Islet precursor cell (in vitro differentiated cells): ENCODE measurements around the gene PITPNC1.
A peak's percentile ranks its signal among the peaks of the same experiment; 100 is the strongest.
"Not testable (repeated sequence)": the region's sequence is repeated elsewhere in the genome, so short reads cannot be mapped to it uniquely, and the experiment has no call there.

Experiments used
- DNase-seq: peaks from one replicate; pipeline ENCODE4 v3.0.0-alpha.2; 2018

Gene PITPNC1

DNA sequence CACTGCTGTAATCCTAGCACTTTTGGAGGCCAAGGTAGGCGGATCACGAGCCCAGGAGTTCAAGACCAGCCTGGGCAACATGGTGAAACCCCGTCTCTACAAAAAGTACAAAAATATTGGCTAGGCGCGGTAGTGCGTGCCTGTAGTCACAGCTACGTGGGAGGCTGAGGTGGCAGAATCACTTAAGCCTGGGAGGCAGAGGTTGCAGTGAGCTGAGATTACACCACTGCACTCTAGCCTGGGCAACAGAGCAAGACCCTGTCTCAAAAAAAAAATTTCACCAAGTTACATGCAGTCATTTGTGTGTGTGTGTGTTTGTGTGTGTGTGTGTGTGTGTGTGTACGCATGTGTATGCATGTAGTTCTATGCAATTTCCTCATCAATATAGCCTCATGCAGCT lies 325.8 kb downstream of the PITPNC1 start:
- DNase-seq, result not testable (repeated sequence)

DNA sequence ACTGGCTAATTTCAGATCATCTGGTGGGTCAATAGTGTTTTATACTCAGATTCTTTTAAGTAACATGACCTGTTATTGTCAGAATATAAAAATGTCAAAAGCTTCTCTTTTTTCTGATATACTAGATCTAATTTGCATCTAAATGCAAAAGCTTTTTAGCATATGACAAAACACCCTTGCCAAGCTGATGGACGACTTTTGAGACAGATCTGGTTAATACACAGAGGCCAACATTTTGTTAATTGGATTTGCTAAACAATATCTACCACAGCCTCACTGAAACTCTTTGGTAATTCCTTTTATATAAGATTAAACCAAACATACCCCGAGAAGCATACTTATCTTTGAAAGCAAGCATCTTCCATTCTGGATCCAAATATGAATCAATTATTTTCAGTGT lies 330.4 kb downstream of the PITPNC1 start:
- DNase-seq, result no peak

DNA sequence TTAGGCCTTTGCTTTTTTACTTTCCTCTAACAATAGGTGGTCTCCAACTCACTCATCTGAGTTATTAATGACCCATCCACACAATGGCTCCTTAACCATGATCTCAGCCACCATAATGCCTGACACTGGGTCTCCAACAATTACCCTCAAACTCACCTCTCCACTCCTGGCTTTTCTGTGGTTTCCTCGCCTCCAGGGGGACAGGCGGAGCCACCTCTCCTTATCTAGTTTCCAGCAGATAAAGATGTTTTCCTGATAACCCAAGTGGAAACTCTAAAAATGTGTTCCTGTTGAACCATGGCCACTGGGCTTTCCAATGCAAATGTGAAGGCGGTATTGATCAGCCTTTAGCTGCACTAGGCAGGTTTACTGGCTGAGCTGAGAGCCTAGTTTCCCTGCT lies 331.3 kb downstream of the PITPNC1 start:
- DNase-seq, result no peak

DNA sequence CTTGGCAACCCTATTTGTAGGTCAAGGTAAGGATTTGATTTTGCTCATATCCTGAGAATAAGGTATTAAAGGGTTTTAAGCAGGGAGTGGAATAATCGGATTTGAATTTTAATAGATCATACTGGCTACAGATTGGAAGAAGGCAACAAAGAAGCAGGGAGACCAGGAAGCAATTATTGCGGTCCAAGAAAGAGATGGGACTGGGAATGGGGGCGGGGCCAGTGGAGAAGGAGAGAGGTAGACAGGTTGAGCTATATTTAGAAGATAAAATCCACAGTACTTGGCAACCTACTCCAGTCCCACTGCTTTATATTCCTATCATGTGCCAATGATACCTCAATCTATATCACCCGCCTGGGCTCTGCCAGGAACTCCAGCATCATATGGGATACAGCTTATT lies 334.8 kb downstream of the PITPNC1 start:
- no peak for DNase-seq

DNA sequence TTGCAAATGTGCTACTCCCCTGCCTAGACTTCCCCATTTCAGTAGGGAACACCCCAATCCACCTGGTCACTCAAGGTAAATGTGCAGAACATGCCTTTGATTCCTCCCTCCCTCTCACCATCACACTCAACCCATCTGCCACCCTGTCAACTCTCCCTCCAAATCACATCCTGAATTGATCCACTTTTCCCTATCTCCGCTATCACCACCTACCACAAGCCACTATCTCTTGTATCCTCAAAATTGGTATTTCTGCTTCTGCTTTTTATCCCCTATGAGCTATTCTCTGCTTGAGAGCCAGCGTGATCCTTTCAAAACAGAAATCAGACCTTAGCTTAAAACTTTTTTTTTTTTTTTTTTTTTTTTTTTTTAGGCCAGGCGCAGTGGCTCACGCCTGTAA lies 335.3 kb downstream of the PITPNC1 start:
- DNase-seq, result no peak

DNA sequence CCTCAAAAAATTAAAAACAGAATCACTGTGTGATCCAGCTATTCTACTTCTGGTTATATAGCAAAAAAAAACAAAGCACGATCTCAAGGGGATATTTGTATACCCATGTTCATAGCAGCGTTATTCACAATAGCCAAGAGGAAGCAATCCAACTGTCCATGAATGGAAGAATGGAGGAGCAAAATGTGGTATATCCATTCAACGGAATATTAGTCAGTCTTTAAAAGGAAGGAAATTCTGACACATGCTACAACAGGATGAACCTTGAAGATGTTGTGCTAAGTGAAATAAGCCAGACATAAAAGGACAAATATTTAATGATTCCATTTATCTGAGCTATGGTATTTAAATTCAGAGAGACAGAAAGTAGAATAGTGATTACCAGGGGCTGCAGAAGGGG lies 336.1 kb downstream of the PITPNC1 start:
- no peak for DNase-seq

DNA sequence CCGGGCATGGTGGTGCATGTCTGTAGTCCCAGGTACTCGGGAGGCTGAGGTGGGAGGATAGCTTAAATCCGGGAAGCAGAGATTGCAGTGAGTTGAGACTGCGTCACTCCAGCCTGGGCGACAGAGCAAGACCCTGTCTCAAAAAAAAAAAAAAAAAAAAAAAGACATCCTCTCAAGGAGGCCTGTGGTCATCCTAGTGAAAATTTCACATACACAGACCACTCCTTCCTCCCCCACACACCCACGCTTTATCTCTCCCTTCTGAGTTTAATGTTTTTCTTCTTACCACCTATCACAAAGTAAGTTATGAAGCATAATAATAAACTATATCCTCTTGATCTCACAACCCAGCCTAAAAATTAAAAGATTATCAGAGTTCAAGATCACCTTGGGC lies 339.3 kb downstream of the PITPNC1 start:
- DNase-seq, result no peak

DNA sequence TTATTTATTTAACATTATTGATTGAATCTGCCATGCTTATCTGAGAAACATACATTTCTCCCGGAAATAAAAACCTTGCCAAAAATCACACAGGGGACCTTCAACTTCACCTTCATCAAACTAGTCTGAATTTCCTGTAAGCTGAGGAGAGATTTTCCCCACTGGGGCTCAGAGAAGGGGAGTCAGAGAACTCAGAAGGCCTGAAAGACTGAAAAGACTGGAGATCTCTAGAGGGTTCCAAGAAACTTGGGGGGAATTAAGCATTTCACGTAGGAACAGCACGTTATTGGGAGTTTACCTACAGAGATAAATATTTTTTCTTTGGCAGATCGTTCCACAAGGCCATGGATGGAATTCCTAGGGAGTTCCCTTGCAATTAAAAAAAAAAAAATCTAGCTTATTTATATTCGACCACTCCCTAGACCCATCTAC lies 340.1 kb downstream of the PITPNC1 start:
- no peak for DNase-seq

DNA sequence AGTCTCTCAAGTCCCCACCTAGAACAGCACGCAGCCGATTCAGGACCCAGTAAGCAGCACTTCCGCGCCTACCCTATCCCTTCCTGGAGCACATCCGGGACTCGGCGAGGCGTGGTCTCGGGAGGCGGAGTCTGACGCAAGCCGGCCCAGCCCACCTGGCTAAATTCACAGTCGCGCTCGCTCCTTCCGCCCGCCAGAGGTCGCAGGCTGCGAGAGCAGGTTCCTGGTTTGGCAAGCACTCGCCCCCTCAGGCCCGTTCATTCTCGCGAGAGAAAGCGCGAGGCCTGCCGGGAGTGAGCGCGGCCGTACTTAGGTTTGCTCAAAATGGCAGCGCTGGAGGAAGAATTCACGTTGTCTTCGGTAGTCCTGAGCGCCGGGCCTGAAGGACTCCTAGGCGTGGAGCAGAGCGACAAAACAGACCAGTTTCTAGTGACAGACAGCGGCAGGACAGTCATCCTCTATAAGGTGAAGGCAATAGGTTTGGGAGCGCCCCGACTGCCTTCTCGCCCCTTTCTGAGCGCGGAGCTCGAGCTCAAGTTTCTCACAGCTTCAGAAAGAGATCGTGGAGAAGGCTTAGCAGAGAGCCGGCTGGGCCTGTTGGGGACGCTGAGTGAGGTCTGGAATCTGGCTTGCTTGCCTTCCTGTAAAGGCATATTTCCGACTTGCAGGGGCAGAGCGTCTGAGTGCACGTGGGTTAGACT lies 340.7 kb downstream of the PITPNC1 start, which contains the start of gene NOL11:
TSS of gene NOL11 (plus strand) at position 313 of the 701 bp plus-strand sequence. CDS start at position 325, 12 bp downstream.
- DNase-seq, result peak; percentile 100

DNA sequence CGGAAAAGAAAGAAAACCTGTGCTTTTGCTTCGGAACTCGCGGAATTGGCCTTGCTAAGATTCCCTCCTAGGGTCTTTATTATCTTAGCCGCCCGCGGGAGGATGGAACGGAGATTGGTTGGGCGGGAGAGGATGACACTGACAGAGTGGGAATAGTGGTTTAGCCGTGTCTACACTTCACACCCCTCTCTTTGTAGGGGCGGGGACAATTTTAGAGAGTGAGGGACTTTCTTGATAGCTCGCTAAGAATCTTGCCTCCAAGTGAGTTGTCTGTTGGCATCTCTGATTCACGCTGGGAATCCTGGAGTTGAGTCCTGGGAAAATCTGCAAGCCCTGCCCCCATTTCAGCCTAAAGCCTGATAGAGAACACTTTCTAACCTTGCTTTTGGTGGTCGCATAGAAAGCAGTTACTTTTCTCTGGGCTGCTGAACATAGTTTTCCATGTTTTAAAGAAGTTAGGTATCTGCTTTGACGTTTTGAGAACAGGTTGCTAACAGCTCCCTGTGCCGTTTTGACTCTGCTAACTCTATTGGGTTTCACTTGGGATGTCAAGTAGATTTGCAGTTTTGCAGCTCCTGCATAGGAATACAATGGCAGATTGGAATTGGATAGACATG lies 341.4 kb downstream of the PITPNC1 start:
- peak; percentile 75 for DNase-seq

DNA sequence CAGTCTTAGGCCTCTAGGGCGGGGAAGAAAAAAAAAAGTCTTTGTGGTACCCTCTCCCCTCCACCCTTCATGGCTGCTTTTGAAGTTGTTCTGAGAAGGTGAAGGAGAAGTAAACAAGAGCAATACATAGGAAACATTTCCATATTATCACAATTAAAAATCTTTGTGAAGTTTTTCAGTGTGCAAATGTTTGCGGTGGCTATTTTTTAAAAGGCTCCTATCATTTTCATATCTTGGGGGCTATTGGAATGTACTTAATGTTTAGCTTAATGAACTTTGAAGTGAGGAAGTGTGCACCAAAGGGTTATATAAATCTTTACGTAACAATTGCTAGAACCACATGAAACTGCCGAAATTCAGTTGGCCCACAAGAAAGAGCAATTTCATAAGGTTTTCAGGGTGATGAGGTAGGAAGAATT lies 348.3 kb downstream of the PITPNC1 start:
- DNase-seq, result no peak

DNA sequence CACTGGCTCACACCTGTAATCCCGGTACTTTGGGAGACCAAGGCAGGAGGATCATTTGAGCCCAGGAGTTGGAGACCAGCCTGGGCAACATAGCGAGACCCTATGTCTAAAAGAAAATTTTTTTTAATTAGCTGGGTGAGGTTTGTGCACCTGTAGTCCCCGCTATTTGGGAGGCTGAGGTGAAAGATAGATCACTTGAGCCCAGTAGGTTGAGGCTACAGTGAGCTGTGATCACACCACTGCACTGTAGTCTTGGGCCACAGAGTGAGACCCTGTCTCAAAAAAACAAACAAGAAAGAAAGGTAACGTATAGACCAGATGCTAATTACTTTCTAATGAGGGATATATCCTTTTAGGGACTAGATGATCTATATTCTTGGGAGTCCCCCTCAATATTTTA lies 348.7 kb downstream of the PITPNC1 start:
- no peak for DNase-seq

DNA sequence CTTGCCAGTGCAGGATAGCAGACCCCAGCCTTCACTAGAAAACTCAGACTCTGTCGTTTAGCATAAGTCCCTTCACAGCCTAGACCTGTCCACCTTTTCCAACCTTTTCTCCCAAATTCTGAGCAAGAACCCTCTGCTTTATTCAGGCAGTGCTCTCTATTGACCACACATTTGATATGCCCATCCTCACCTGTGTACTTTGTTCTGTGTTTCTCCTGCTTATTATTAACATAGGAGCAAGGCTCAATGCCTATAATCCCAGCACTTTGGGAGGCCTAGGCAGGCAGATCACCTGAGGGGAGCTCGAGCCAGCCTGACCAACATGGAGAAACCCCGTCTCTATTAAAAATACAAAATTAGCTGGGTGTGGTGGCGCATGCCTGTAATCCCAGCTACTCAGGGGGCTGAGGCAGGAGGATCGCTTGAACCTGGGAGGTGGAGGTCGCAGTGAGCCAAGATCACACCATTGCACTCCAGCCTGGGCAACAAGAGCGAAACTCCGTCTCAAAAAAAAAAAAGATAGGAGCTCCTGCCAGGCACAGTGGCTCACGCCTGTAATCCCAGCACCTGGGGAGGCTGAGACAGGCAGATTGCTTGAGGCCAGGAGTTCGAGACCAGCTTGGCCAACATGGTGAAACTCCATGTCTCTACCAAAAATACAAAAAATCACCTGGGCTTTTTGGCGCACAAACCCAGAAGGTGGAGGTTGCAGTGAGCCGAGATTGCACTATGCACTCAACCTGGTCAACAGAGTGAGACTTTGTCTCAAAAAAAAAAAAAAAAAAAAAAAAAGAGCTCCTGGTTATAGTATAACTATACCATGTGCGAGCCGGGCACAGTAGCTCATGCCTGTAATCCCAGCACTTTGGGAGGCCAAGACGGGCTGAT lies 350.3 kb downstream of the PITPNC1 start:
- DNase-seq, result not testable (repeated sequence)

DNA sequence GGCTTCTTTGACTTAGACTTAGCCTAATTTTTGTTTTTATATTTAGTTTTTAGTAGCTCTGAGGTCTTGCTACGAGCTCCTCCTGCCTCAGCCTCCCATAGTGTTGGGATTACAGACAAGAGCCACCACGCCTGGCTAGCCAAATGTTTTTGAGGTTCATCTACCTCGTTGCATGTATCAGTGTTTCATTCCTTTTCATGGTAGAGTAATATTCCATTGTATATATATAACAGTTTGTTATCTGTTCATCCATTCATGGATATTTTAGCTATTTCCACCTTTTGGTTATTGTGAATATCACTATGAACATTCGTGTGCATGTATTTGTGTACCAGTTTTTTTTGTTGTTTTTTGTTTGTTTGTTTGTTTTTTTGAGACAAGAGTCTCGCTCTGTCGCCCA lies 352.8 kb downstream of the PITPNC1 start:
- no peak for DNase-seq

DNA sequence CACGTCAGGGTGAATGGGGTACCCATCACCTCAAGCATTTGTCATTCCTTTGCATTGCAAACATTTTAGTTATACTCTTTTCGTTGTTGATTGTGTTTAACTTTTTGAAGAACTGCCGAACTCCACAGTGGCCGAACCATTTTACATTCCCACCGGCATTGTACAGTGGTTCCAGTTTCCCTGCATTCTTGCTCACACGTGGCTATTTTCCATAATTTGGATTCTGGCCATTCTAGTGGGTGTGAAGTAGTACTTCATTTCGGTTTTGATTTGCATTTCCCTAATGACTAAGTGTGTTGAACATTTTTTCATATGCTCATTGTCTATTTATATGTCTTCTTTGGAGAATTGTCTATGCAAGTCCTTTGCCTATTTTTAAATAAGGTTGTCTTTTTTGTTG lies 353.6 kb downstream of the PITPNC1 start:
- DNase-seq, result no peak

DNA sequence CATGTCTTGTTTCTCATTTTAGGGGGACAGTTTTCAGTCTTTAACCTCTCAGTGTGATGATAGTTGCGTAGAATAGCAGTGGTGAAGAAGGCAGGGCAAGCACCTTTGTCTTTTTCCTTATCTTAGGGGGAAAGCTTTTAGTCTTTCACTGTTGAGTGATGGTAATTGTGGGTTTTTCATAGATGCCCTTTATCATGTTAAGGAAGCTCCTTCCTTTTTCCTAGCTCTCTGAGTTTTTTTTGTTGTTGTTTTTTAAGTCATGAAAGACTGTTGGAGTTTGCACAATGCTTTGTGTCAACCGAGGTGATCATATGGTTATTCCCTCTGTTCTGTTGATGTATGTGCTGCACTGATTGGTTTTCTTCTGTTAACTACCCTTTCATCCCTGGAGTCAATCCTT lies 356.4 kb downstream of the PITPNC1 start:
- DNase-seq, result no peak

DNA sequence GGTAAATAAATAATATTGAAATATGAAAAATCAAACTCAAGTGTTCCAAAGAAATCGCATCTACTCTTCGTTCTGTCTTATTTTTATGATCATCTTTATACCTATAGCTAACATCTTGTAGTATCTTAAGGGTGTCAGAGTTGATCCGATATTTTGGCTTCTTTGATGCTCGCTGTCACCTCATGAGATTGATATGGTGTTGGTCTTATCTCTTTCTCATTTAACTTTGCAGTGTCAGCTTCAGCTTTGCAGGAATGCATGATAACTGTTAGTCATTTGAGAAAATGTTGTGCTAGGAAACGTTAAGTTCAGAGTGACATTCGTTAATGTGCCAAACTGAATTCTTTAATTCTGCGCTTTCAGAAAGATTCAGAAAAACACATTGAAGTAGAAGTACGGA lies 360.1 kb downstream of the PITPNC1 start:
- no peak for DNase-seq

DNA sequence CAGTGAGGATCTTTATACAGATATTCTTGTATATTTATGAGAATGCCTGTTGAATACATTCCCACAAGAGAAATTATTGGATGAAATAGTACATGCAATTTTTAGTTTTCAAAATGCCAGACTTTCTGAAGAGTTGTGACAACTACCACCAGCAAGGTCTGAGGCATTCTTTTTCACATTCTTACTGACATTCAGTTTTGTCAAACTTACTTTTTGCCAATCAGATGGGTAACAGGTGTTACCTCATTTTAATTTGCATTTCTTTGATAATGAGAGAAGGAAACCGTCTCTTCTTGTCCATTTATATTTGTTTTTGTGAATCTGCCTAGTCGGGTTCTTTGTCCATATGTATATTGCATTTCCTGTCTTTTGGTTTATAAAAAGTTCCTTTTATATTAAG lies 364.9 kb downstream of the PITPNC1 start:
- no peak for DNase-seq
